Activated effector memory CD4-positive, alpha-beta T cell treated with anti-CD3 and anti-CD28 coated beads, Interleukin-2, amount 50 U/mL, for 16 hours (primary cell): Measurements from ENCODE around the gene STAG2.

Experiments
- DNase-seq: peaks from one replicate; pipeline ENCODE4 v3.0.0-alpha.2; 2020

Gene STAG2

DNA sequence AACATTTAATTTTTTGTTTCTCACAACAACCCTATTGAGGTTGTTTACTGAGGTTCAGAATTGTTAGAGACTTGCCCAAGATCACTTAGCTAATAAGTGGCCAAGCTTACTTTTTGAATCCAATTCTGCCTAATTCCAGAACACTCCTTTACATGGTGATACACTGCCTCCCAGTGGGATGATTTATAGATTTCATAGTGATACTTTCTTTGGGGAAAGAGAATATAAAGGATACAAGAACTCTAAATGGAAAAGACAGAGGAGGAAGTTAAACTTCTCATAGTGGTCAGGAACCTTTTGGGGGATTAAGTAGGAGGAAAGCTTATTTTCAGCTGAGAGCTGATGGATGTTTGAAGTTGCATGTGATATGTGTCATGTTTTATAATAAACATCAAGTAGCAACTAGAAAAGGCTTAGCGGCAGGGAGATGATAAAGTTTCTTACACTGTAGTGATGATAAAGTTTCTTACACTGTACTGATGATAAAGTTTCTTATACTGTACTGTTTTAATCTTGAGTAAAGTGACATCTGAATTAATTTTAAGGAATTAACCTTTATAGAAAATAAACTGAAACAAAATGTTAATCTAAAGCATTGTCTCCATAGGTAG lies 15.3 kb downstream of the STAG2 start:
- no peak for DNase-seq

DNA sequence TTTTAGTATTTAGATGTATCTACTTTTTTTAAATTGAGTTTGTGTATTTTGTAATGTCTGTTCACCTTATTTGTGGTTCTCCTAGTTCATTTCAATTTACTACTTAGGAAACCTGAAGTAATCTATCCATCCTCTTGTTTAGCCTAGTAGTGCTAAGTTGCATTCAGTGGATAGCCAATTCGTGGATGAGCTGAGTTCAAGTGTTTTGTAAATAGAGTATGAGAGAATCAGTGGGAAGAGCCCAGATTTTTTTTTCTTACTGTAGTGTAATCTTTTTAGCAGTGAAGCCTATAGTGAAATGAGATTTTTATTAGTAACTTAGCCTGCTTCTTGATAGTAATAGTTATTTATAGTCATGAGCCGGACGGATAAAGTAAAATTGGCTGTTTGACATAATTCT lies 21.7 kb downstream of the STAG2 start:
- DNase-seq: no peak

DNA sequence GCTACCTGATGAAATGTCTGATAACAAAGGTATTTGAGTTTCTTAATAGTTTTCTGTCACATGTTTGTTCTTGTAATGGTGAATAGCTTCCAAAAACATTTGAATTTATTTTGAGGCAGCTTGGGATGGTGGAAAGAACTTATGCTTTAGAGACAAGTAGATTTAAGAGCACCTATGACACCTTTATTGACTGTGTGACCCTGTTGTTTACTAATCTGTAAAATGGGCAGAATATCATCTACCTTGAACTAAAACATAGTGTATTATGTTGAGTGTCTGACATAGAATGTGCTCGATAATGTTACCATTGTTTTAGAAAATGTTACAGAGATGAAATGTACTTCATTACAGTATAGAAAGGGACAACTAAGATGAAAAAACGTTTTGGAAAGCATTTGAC lies 24.9 kb downstream of the STAG2 start:
- no peak for DNase-seq

DNA sequence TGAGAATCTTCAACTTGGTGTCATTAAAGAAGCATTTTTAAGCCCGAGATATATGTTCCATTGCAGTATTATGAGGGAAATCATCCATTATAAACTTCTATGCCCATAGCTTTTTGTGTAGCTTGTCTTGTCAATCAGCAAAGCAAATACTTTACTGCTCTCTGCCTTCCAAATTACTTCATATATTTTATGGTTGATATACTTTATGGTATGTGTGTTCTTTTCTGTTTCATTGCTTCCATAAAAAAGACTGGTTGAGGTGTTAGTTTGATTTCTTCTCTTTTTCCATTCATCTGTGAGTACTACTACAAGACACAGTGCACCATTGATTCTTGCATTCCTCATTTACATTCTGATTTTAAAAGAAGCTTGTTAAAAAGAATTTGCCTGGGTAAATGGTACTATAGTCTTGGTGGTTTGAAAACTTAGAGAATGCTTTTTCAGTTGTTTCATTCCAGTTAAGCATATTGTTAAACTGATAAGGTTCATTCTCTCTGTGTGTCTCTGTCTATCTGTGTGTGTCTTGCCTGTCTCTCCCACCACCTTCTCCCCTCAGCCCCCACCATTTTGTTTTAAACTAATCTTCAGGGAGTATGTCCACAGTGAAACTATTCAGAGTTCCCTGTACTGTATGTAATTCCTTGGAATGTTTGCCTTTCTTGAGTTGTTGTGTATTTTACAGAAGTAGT lies 27.1 kb downstream of the STAG2 start:
- no peak for DNase-seq

DNA sequence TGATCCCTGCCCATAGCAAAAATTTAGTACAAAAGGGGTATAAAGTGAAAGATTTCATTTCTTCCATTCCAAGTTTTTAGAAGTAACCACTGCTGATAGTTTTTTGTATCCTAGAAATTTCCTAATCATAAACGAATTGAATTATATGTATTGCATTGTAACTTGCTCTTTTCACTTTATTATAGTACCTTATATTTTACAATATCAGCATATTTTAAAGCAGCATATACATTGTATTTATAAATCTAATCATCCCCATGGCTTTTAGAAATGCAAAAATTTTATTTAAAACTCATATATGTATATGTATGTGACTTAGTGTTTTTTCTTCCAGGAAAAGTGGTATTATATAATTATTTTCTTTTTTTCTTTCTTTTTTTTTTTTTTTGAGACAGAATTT lies 27.7 kb downstream of the STAG2 start:
- DNase-seq: no peak

DNA sequence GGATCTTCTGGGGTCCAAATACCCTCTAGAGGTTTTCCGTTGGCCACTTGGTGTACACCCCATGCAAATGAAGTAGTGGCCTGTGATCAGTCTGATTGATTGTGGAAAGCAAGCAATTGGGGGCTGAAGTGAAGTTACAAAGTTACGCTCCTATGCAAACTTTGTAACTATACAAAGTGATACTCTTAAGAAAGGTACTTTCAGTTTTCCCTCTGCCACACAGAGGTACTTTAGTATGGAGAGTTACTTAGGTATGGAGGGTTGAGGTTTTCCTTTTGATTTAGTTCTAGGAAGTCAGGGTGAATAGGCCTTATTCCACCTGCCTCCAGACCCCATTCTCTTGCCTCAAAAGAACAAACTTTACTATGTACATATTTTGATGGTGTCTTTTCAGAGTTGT lies 28.7 kb downstream of the STAG2 start:
- DNase-seq: no peak

DNA sequence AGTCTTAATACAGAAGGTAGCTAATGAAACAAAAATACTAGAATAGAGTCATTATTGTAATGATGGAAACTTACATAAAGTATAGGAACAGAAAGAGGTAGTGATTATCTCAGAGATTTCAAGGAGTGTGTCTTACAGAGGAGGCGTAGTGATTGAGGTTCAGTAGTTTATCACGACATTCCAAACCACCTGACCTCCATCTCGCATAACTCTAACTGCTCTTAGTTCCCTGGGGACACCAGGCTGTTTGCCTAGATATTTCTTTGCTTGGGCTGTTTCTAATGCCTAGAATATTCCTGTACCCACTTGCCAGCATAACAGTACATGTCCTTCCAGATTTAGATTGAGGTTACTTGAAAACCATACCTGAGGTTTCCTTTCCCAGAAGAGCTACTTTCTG lies 29.1 kb downstream of the STAG2 start:
- no peak for DNase-seq

DNA sequence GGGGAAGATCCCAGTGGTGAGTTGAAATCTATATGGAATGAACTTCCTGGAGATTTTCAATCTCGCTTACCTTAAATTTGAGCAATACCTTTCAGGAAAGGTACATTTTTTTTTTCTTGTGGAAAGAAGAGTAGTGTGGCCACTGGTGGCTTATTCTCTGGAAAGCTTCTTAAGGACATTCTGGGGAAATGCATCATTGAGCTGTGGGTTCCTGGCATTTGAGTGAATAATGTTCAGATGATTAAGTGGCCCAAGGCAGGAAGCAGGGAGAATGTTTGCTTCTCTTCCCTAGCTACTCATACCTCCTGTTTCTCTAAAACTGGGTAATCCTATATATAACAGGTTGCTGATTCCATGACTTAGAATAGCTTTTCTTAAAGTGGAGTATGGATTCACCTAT lies 31.8 kb downstream of the STAG2 start:
- no peak for DNase-seq

DNA sequence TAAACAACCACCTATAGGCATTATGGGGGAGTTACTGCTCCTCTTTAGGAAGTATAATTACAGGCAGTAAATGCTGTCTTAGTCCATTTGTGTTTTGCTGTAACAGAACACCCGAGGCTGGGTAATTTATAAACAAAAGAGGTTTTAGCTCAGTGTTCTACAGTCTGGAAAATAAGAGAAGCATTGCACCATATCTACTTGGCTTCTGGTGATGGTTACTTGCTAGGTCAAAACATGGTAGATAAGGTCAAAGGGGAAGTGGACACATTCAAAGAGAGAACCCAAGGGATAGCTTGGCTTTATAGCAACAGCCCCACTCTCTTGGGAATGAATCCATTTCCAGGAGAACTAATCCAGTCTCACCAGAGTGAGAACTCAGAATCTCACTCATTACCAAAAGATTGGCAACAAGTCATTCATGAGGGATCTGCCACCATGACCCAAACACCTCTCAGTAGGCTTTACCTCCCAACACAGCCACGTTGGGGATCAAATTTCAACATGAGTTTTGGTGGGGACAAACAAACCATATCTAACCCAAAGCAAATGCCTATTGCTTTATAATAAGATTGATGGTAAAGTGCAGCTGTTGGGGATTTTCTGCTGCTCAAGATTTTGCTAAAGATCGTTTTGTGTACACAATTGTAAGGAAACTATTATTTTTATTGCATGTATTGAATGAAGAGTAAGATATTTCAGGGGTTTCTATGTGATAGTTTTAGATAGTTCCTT lies 32.6 kb downstream of the STAG2 start:
- no peak for DNase-seq

DNA sequence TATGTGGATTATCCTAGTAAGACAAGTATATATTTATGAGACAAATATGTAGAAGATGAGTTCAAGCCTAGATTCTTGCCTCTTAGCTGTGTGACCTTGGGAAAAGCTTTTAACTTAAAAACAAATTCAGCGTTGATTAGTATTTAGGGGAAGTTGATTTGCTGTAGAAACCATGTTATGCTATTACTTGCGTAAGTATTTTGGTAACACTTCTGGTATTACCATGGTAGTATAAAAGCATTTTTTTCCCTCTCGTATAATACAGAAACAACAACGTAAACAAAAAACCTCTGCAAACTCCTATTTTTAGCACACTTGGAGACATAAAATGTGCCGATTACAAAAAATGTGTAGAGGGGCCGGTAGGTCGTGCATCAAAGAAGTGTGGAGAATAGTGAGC lies 33.2 kb downstream of the STAG2 start:
- DNase-seq: no peak

DNA sequence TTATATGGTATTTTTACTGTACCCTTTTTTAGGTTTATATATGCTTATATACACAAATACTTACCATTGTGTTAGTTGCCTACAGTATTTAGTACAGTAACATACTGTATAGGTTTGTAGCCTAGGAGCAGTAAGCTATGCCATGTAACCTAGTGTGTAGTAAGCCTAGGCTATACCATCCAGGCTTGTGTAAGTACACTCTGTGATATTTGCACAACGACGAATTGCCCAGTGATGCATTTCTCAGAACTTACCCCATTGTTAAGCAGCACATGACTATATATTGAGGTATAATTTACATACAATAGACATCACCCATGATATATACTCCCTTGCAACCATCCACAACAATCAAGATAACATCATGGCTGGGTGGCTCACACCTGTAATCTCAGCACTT lies 40.1 kb downstream of the STAG2 start:
- no peak for DNase-seq

DNA sequence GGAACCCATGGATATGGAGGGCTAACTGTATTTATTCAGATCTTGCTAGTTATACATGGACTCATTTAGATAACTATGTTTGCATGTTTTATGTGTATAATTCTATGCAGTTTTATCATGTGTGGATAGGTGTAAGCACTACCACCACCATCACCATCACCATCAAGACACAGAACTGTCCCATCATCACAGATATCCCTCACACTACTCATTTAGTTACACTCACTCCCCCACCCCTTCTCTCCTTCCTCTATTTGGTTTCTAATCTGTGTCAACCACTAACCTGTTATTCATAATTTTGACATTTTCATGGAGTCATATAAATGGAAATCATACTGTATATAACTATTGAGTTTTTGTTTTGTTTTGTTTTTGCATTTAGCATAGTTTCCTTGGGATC lies 43.7 kb downstream of the STAG2 start:
- DNase-seq: no peak

DNA sequence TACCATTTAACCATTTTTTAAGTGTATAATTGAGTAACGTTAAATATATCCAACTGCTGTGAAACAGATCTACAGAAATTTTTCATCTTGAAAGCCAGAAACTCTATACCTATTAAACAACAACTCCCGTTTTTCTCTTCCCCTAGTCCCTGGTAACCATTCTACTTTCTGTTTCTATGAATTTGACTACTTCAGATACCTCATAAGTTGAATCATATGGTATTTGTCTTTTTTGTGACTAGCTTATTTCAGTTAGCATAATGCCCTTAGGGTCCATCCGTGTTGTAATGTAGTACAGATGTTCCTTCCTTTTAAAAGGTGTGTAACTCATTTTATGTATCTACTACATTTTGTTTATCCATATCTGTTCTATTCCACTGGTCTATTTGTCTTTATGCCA lies 48.7 kb downstream of the STAG2 start:
- no peak for DNase-seq

DNA sequence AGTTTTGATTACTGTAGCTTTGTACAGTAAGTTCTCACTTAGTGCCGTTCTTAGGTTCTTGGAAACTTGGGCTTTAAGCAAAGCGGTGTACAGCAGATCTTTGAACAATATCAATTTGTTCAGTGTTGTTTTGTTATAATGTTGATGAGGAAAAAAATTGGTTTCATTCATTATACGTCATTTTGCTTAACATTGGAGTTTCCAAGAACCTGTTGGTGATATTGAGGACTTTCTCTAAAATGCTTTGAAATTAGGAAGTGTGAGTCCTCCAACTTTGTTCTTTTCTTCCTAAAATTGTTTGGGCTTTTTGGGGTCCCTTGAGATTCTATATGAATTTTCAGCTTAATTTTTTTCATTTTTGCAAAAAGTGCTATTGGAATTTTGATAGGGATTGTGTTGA lies 49.1 kb downstream of the STAG2 start:
- DNase-seq: no peak

DNA sequence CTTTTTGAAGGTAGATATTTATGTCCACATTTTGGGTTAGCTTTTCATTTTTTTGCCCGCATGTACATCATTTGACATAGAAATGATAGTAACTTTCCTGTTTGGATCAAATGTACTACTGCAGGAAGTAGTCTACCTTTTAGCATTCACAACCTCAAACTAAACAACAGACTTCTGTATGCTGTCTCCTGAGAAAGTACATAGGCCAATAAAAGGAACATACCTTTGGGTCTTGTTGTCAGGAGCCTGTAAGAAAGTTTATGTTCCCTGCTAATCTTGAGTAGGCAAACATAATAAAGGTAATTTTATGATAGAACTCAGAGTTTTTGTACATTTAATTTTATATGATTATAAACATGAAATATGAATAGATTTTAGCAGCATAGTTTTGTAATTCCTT lies 54.2 kb downstream of the STAG2 start:
- no peak for DNase-seq

DNA sequence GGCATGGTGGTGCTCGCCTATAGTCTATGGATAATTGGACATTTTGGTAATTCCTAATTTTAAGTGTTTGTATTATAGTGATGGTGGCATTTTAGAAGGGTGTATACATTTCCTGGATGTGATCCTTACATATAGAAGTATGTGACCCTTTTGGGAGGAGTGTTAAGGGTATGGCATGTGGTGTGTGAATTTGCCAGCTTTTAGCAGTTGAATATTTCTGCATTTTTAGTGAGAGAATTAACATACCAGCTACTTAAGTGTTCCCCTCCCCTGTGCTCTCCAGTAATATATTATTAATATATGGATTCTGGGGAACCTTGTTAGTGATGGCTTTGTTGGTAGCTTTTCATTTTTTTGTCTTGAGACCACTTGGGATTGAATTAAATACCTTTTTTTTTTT lies 55.3 kb downstream of the STAG2 start:
- DNase-seq: no peak

DNA sequence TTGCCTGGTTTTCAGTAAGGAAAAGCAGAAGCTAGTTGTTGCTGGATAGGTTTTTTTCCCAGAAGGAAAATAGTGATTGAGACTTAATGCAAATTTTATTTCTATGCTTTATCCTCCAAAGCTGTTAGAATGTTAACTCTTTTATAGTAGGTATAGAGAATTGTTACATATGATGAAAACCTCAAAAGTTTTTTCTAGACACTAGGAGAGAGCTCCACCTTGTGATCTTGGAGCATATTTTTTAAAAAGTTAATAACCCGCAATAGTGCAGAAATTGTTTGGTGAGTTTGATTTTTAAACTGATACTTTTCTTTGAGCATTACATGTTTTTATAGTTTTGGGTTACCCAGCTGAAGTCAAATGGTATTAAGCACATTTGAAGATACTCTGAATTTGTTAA lies 56.5 kb downstream of the STAG2 start:
- DNase-seq: no peak

DNA sequence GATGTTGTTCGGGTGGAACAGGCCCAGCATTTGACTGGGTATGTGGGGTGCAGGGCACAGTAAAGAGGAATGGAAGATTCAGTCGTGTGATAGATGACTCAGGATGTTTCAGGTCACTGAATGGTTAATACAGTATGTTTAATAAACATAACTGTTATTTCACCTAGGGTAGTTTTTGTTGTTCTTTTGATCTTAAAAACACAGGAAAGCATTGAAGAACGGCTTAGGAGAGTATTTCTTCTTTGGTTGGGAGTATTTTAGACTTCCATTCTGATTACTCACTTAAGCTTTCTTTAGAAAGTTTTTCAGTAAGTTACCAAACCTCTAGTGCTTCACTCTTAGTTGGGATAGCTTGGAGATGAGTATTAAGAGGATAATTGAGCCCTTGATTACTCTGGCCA lies 62.3 kb downstream of the STAG2 start:
- no peak for DNase-seq

DNA sequence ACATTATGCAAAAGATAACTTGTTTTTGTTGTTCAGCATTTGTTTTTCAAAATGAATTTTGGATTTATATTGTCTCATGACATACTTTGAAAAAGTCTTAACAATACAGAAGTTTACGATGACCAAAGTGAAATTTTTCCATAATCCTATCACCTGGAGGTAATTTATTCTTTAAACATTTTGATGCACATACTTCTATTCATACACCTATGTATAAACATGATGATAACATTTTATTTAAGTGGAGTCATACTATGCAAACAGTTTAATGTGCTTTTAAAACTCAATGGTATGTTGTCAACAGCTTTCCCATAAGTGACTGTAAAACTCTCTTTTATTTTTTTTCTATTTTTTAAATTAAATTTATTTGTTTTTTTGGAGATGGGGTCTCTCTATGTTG lies 65.0 kb downstream of the STAG2 start:
- no peak for DNase-seq

DNA sequence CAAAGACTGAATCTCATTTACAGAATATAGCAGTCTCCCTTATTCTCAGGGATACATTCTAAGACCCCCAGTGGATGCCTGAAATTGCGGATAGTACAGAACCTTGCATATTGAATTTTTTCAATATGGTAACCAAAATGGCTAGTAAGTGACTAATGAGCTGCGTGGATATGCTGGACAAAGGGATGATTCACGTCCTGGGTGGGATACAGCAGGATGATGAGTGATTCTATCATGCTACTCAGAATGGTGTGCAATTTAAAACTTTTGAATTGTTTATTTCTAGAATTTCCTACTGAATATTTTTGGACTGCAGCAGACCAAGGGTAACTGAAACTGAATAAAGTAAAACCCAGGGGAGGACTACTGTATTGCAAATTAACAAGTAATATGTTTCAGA lies 66.7 kb downstream of the STAG2 start:
- DNase-seq: no peak

DNA sequence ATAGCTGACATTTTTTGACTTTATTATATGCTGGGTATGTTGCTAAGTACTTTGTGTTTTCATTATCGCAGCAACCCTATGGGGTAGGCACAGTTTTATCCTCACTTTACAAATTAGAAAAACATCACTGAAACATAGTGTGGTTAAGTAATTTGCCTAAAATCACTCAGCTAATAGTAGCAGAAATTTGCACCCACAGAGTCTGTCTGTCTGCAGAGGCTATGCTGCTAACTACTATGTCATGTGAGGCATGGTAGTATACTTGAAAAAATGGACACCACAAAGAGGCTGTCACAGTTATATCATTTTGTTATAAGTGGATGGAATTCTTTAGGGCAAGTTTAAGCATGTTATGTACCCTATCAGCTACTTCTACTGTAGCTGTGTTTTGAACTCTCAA lies 69.0 kb downstream of the STAG2 start:
- no peak for DNase-seq

DNA sequence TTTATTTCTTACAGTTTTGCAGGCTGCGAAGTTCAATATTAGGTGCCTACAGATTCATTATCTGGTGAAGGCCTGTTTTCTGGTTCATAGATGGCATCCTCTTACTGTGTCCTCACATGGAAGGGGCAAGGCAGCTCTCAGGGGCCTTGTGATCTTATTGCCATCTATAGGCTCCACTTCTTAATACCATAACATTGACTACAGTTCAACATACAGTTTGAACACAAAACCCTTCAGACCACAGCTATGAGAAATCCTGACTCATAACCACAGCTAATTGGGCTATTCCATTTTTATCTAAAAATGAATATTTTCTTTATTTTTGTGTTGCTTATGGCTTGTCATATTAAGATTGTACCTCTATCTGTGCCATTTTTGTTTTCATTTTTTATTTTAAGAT lies 72.3 kb downstream of the STAG2 start:
- DNase-seq: no peak

DNA sequence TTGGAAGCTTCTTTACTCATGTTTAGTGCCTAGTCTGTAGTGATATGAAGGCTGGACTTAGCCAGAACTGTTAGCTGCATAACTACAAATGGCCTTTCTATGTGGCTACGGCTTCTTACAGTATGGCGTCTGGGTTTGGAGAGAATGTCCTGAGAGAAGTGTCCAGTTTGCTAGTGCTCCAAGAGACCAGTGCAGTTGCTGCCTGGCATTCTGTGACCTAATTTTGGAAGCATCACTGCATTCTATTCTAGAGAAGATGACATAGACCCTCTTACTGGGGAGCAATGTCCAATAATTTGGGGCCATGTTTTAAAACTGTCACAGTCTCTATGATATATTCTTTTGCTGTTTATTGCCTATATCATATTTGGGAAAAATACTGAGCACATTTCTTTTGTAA lies 74.2 kb downstream of the STAG2 start:
- DNase-seq: no peak

DNA sequence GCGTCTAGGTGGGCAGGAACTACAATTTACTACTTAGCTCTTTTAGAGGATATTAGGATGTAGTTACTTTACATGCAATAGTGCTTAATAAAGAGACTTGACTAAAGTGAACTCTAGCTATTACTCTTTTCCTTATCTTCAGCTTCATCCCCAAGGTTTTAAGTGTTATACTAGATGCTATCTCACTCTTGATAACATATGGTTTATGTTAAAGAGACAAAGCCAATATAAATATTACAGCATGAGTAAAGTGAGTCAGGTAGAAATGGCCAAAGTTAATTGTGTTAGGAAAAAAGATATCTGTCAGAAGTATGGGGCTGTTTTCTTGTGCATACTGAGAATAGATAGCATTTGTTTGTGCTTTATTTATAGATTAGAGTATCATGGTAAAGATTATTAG lies 80.5 kb downstream of the STAG2 start:
- no peak for DNase-seq

DNA sequence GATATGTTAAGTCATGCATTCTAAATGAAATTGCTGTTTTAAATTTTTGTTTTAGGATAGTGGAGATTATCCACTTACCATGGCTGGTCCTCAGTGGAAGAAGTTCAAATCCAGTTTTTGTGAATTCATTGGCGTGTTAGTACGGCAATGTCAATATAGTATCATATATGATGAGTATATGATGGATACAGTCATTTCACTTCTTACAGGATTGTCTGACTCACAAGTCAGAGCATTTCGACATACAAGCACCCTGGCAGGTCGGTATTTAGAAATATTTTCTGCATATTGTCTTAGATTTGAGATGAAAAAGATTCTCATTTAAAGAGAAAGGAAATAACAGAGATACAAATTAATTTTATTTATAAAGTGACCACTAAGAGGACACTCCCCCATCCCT lies 83.6 kb downstream of the STAG2 start:
- DNase-seq: no peak
